ENCODE measurements around the gene UBN1. TPM values are rescaled to one million over a fixed set of nuclear protein-coding genes. Genes with fewer than 3 reads are reported as not detected.

Gene UBN1
- total RNA-seq, 1 experiment from 2014 or later, result 63.1 TPM

DNA sequence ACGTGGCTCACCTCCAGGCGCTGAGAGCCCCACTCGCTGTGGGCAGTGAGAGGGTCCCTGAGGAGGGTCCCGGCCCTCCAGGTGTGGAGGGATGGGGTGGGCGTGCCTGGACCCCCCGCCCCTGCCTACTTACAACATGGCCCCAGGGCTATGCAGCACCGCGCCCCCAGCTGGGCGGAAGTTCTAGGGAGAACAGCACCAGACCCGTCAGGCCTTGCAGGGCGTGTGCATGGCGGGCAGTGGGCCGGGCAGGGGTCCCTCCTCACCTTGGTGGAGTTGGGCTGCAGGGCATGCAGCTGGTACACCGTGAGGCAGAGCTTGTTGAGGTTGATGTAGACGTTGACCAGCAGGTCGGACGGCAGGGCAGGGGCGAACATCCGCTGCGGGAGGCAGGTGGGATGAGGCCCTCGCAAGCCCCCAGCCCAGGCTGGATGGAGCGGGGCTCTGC, 49.5 kb upstream of the UBN1 start:
- in situ Hi-C loops (cut with HindIII; ENCODE audit: low pct_unique_long_range_greater_than_20kb, low sequenced_read_pairs), result no loop called here
- intact Hi-C loops (cut with micrococcal nuclease; ENCODE audit: unreplicated experiment), result no loop called here
- DNase-seq (ENCODE audit: low read depth, low spot score) (no peak), ATAC-seq (no peak)
- H3K9me3 ChIP-seq (ENCODE audit: control insufficient read depth, insufficient read depth, low read depth, low read length), result no peaks in the 10 kb centered on the region
- no peaks in the 10 kb centered on the region for H3K27me3 ChIP-seq (ENCODE audit: control insufficient read depth, insufficient read depth, low read length)
- ChIA-PET CTCF (no interaction called here), POLR2A (no interaction called here)
- no peak overlapping the region for H3K27ac ChIP-seq (ENCODE audit: low read length)
- no peaks in the 10 kb centered on the region for H3K36me3 ChIP-seq (ENCODE audit: control insufficient read depth, insufficient read depth, low read length)
- TF ChIP-seq TCF7L2 (IDR thresholded peaks at IDR 0.05; ENCODE audit: low read depth, low read length) (no peak), SIN3A (IDR thresholded peaks at IDR 0.05; ENCODE audit: borderline replicate concordance, insufficient read depth, low read depth, low read length) (no peak), POLR2AphosphoS5 (IDR thresholded peaks at IDR 0.05; ENCODE audit: low read depth, low read length) (no peak)
- TF ChIP-seq, protein P1, sequence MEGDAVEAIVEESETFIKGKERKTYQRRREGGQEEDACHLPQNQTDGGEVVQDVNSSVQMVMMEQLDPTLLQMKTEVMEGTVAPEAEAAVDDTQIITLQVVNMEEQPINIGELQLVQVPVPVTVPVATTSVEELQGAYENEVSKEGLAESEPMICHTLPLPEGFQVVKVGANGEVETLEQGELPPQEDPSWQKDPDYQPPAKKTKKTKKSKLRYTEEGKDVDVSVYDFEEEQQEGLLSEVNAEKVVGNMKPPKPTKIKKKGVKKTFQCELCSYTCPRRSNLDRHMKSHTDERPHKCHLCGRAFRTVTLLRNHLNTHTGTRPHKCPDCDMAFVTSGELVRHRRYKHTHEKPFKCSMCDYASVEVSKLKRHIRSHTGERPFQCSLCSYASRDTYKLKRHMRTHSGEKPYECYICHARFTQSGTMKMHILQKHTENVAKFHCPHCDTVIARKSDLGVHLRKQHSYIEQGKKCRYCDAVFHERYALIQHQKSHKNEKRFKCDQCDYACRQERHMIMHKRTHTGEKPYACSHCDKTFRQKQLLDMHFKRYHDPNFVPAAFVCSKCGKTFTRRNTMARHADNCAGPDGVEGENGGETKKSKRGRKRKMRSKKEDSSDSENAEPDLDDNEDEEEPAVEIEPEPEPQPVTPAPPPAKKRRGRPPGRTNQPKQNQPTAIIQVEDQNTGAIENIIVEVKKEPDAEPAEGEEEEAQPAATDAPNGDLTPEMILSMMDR (IDR thresholded peaks at IDR 0.05), result no peak
- TF ChIP-seq, protein P2, sequence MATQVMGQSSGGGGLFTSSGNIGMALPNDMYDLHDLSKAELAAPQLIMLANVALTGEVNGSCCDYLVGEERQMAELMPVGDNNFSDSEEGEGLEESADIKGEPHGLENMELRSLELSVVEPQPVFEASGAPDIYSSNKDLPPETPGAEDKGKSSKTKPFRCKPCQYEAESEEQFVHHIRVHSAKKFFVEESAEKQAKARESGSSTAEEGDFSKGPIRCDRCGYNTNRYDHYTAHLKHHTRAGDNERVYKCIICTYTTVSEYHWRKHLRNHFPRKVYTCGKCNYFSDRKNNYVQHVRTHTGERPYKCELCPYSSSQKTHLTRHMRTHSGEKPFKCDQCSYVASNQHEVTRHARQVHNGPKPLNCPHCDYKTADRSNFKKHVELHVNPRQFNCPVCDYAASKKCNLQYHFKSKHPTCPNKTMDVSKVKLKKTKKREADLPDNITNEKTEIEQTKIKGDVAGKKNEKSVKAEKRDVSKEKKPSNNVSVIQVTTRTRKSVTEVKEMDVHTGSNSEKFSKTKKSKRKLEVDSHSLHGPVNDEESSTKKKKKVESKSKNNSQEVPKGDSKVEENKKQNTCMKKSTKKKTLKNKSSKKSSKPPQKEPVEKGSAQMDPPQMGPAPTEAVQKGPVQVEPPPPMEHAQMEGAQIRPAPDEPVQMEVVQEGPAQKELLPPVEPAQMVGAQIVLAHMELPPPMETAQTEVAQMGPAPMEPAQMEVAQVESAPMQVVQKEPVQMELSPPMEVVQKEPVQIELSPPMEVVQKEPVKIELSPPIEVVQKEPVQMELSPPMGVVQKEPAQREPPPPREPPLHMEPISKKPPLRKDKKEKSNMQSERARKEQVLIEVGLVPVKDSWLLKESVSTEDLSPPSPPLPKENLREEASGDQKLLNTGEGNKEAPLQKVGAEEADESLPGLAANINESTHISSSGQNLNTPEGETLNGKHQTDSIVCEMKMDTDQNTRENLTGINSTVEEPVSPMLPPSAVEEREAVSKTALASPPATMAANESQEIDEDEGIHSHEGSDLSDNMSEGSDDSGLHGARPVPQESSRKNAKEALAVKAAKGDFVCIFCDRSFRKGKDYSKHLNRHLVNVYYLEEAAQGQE (IDR thresholded peaks at IDR 0.05; ENCODE audit: insufficient read depth in 1 of 2, low read depth in 2 of 2, low read length in 1 of 2), result no peak
- no TSS peak for BruUV-seq (replicated peaks)
- H3K4me3 ChIP-seq (ENCODE audit: low read depth in 2 of 2, low read length in 2 of 2), result no peak overlapping the region
- H3K4me1 ChIP-seq (ENCODE audit: control insufficient read depth, insufficient read depth, low read length), result peaks cover 12% of the 10 kb centered on the region

DNA sequence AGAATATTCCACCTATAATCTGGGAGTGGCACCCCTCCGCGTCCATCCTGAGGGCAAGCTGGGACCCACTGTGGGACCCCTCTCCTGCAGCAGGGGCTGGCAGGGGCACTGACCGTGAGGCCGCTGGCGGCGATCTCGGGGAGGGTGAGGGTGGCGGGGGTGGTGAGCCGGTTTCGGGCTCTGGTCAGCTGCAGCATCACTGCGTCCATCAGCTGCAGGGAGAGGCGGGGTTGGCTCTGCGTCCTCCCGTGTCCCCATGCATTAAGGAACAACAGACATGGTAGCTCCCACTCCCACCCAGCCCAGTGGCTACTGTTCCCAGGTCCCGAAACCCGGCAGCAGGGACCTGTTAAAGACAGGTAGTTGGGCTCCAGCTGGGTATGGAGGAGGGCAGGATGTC, 48.8 kb upstream of the UBN1 start:
- ChIA-PET POLR2A (no interaction called here), CTCF (no interaction called here)
- TF ChIP-seq SIN3A (IDR thresholded peaks at IDR 0.05; ENCODE audit: borderline replicate concordance, insufficient read depth, low read depth, low read length) (no peak), TCF7L2 (IDR thresholded peaks at IDR 0.05; ENCODE audit: low read depth, low read length) (no peak), POLR2AphosphoS5 (IDR thresholded peaks at IDR 0.05; ENCODE audit: low read depth, low read length) (no peak)
- TF ChIP-seq, protein P1 (IDR thresholded peaks at IDR 0.05), result no peak
- TF ChIP-seq, protein P2 (IDR thresholded peaks at IDR 0.05; ENCODE audit: insufficient read depth in 1 of 2, low read depth in 2 of 2, low read length in 1 of 2), result no peak
- ATAC-seq (no peak), DNase-seq (ENCODE audit: low read depth, low spot score) (no peak)
- in situ Hi-C loops (cut with HindIII; ENCODE audit: low pct_unique_long_range_greater_than_20kb, low sequenced_read_pairs) (no loop called here), intact Hi-C loops (cut with micrococcal nuclease; ENCODE audit: unreplicated experiment) (no loop called here)
- Histone ChIP-seq H3K27ac (ENCODE audit: low read length) (no peak overlapping the region), H3K4me1 (ENCODE audit: control insufficient read depth, insufficient read depth, low read length) (peaks cover 14% of the 10 kb centered on the region), H3K36me3 (ENCODE audit: control insufficient read depth, insufficient read depth, low read length) (no peaks in the 10 kb centered on the region), H3K9me3 (ENCODE audit: control insufficient read depth, insufficient read depth, low read depth, low read length) (no peaks in the 10 kb centered on the region), H3K4me3 (ENCODE audit: low read depth in 2 of 2, low read length in 2 of 2) (no peak overlapping the region), H3K27me3 (ENCODE audit: control insufficient read depth, insufficient read depth, low read length) (no peaks in the 10 kb centered on the region)
- no TSS peak for BruUV-seq (replicated peaks)
